ENCODE measurements around the gene FCN2. TPM values are rescaled to one million over a fixed set of nuclear protein-coding genes. Genes with fewer than 3 reads are reported as not detected.

FCN2 gene
- total RNA-seq, 2 experiments from 2014 or later: not detected

DNA sequence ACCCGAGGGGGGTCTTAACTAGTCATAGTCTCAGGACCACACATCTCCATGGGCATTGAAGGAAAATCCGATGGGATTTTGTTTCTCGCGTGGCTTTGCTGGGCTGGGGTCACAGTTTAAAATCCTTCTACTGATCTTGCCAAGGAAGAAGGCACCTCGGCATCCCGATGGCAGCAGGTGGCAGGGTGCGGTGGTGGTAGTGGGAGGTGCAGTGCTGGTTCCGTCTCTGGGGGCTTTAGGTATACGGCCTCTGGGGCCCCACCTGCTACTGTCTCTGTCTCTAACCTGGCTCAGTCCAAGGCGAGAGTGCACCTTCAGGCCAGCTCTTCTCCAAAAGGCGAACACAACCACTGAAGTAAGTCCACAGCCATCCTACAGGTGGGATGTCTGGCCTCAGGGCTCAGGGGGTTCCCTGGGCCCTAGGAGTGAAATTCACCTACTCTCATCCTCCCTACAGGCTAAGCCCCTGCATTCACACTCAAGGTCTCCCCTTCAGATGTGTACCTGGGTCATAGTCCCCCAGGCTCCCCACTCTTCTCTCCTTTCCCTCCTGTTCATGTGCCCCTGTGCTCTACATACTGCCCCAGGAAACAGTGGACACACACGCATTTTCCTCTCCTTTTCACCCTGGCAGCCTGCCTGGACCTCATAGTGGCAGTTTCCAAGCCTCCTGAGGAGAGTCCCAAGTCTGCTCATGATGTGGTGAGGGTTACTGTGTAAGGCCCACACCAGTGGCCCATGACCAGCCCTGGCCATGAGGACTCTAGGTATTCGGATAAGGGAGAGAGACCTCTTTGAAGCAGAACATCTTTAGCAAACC lies 736 bp upstream of the FCN2 start:
- Mint-ChIP-seq H3K36me3 (ENCODE audit: low read depth) (no peaks in the 10 kb centered on the region), H3K9me3 (no peaks in the 10 kb centered on the region), H3K27ac (no peak overlapping the region), H3K4me1 (ENCODE audit: low read depth) (no peaks in the 10 kb centered on the region), H3K27me3 (peaks cover 8% of the 10 kb centered on the region), H3K4me3 (no peak overlapping the region)
- no peaks in the 10 kb centered on the region for H3K4me1 ChIP-seq (ENCODE audit: insufficient read depth, low read length)
- H3K4me3 ChIP-seq (ENCODE audit: low read length): no peak overlapping the region
- DNase-seq (no peak), ATAC-seq (ENCODE audit: poor library complexity) (no peak)
- intact Hi-C loops (cut with DNase I, micrococcal nuclease): no loop called here
- TF ChIP-seq, protein P1, sequence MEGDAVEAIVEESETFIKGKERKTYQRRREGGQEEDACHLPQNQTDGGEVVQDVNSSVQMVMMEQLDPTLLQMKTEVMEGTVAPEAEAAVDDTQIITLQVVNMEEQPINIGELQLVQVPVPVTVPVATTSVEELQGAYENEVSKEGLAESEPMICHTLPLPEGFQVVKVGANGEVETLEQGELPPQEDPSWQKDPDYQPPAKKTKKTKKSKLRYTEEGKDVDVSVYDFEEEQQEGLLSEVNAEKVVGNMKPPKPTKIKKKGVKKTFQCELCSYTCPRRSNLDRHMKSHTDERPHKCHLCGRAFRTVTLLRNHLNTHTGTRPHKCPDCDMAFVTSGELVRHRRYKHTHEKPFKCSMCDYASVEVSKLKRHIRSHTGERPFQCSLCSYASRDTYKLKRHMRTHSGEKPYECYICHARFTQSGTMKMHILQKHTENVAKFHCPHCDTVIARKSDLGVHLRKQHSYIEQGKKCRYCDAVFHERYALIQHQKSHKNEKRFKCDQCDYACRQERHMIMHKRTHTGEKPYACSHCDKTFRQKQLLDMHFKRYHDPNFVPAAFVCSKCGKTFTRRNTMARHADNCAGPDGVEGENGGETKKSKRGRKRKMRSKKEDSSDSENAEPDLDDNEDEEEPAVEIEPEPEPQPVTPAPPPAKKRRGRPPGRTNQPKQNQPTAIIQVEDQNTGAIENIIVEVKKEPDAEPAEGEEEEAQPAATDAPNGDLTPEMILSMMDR (IDR thresholded peaks at IDR 0.05): no peak
- H3K9me3 ChIP-seq (ENCODE audit: control insufficient read depth in 1 of 2, insufficient read depth in 1 of 2, low read length in 2 of 2): no peaks in the 10 kb centered on the region
- H3K27me3 ChIP-seq (ENCODE audit: control insufficient read depth in 1 of 2, insufficient read depth in 2 of 2, low read length in 2 of 2): peaks cover 0 to 5% of the 10 kb centered on the region in 2 experiments
- no peak overlapping the region for H3K27ac ChIP-seq (ENCODE audit: low read depth in 1 of 2, low read length in 2 of 2)
- no peaks in the 10 kb centered on the region for H3K36me3 ChIP-seq (ENCODE audit: insufficient read depth, low read length)
- CTCF ChIA-PET: no interaction called here
- POLR2A ChIA-PET: no interaction called here

DNA sequence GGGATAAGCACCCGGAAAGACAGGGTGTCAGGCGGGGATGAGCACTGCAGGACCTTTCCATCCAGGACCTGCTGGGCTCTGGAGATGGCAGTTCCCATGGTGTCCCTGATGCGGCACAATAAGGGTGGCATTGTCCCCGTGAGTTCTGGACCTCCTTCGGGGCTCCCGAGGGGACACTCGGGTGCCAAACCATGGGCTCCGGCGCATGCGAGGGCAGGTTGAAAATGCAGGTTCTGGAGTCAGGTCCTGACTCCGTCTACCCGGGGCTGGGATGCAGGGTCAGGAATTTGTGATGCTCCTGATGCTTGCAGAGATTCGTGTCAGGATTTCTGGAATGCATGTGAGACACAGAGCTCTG lies 682 bp downstream of the FCN2 start:
- no peak for DNase-seq
- no peaks in the 10 kb centered on the region for H3K9me3 Mint-ChIP-seq
- intact Hi-C loops (cut with DNase I, micrococcal nuclease): no loop called here
- no peaks in the 10 kb centered on the region for H3K36me3 Mint-ChIP-seq (ENCODE audit: low read depth)
- Histone ChIP-seq H3K4me3 (ENCODE audit: low read length) (no peak overlapping the region), H3K27me3 (ENCODE audit: control insufficient read depth in 1 of 2, insufficient read depth in 2 of 2, low read length in 2 of 2) (peaks cover 0 to 5% of the 10 kb centered on the region in 2 experiments), H3K4me1 (ENCODE audit: insufficient read depth, low read length) (no peaks in the 10 kb centered on the region), H3K27ac (ENCODE audit: low read depth in 1 of 2, low read length in 2 of 2) (no peak overlapping the region), H3K9me3 (ENCODE audit: control insufficient read depth in 1 of 2, insufficient read depth in 1 of 2, low read length in 2 of 2) (no peaks in the 10 kb centered on the region), H3K36me3 (ENCODE audit: insufficient read depth, low read length) (no peaks in the 10 kb centered on the region)
- H3K4me3 Mint-ChIP-seq: no peak overlapping the region
- H3K27me3 Mint-ChIP-seq: peaks cover 7% of the 10 kb centered on the region
- ChIA-PET POLR2A (no interaction called here), CTCF (no interaction called here)
- H3K27ac Mint-ChIP-seq: no peak overlapping the region
- TF ChIP-seq, protein P1 (IDR thresholded peaks at IDR 0.05): no peak
- no peaks in the 10 kb centered on the region for H3K4me1 Mint-ChIP-seq (ENCODE audit: low read depth)
- no peak for ATAC-seq (ENCODE audit: poor library complexity)

DNA sequence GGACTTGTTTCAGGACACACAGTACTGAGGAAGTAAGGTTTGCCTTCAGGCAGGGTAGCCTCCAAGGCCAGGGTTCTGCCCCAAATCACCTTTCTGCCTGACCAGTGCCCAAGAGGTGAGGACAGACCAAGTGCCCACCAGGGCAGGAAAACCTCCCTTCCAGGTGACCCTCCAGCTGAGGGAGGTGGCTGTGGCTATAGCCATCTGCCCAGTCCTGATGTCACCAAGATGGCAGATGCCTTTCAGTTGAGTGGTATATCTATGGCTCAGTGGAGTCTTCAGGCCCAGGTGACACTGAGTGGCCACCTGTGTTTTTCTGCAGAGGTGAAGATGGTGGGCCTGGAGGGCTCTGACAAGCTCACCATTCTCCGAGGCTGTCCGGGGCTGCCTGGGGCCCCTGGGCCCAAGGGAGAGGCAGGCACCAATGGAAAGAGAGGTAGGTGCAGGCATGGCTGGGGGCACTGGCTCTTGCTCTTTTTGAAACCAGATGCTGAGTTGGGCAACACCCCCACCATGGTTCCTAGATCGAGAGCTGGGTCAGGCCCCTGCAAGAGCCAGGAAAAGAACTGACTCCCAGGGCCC lies 1.7 kb downstream of the FCN2 start:
- Mint-ChIP-seq H3K27me3 (peaks cover 15% of the 10 kb centered on the region), H3K36me3 (ENCODE audit: low read depth) (no peaks in the 10 kb centered on the region), H3K9me3 (no peaks in the 10 kb centered on the region), H3K27ac (no peak overlapping the region), H3K4me1 (ENCODE audit: low read depth) (no peaks in the 10 kb centered on the region), H3K4me3 (no peak overlapping the region)
- Histone ChIP-seq H3K9me3 (ENCODE audit: control insufficient read depth in 1 of 2, insufficient read depth in 1 of 2, low read length in 2 of 2) (no peaks in the 10 kb centered on the region), H3K4me3 (ENCODE audit: low read length) (no peak overlapping the region), H3K27me3 (ENCODE audit: control insufficient read depth in 1 of 2, insufficient read depth in 2 of 2, low read length in 2 of 2) (peaks cover 0 to 5% of the 10 kb centered on the region in 2 experiments), H3K36me3 (ENCODE audit: insufficient read depth, low read length) (no peaks in the 10 kb centered on the region), H3K27ac (ENCODE audit: low read depth in 1 of 2, low read length in 2 of 2) (no peak overlapping the region), H3K4me1 (ENCODE audit: insufficient read depth, low read length) (no peaks in the 10 kb centered on the region)
- TF ChIP-seq, protein P1 (IDR thresholded peaks at IDR 0.05): no peak
- DNase-seq (no peak), ATAC-seq (ENCODE audit: poor library complexity) (no peak)
- ChIA-PET POLR2A (no interaction called here), CTCF (no interaction called here)
- intact Hi-C loops (cut with DNase I, micrococcal nuclease): no loop called here
